Cardiac fibroblast (primary cell): ENCODE results near the gene TMPRSS7.
A peak's percentile ranks its signal among the peaks of the same experiment; 100 is the strongest.

Source experiments
- DNase-seq, 2 donors: peaks; one replicate each; pipeline versions ENCODE4 v3.0.0 to v3.0.0-alpha.2; 2010; ENCODE audit warnings: low read depth in 2 of 2
- H3K4me3 ChIP-seq, 2 donors: replicated peaks in 1 of 2; 1 replicate in 1 of 2; 2 replicates in 1 of 2; pipeline ENCODE4 v1.5.1; 2011; ENCODE audit warnings: low read depth in 2 of 2, low read length in 2 of 2, mild to moderate bottlenecking in 2 of 2, moderate library complexity in 1 of 2
- CTCF ChIP-seq: IDR thresholded peaks from one replicate; pipeline ENCODE4 v1.5.1; 2011; ENCODE audit warnings: low read depth, mild to moderate bottlenecking, low read length, inconsistent platforms

The TMPRSS7 gene

GRCh38 chr3:112095731-112096130 is 61.2 kb downstream of the TMPRSS7 start:
- no peak for DNase-seq
- TF ChIP-seq CTCF, result no peak
- no peak overlapping the region for H3K4me3 ChIP-seq

GRCh38 chr3:112096176-112096575 is 61.6 kb downstream of the TMPRSS7 start:
- no peak for DNase-seq
- no peak overlapping the region for H3K4me3 ChIP-seq
- no peak for TF ChIP-seq CTCF

GRCh38 chr3:112097378-112097777 is 62.8 kb downstream of the TMPRSS7 start:
- DNase-seq, result peak; percentile 98 to 100
- no peak for TF ChIP-seq CTCF

GRCh38 chr3:112101916-112102315 is 67.4 kb downstream of the TMPRSS7 start:
- no peak for TF ChIP-seq CTCF

More at GRCh38 chr3:112097378-112097777, 62.8 kb downstream of the TMPRSS7 start:
- no peak overlapping the region for H3K4me3 ChIP-seq

GRCh38 chr3:112104774-112105173 is 70.2 kb downstream of the TMPRSS7 start:
- no peak for DNase-seq
- H3K4me3 ChIP-seq, result no peak overlapping the region
- TF ChIP-seq CTCF, result no peak

More at GRCh38 chr3:112101916-112102315, 67.4 kb downstream of the TMPRSS7 start:
- H3K4me3 ChIP-seq, result no peak overlapping the region
- peak; percentile 14 to 95 for DNase-seq

- no peak for TF ChIP-seq CTCF
- no peak for DNase-seq
- no peak overlapping the region for H3K4me3 ChIP-seq
Measured at GRCh38 chr3:112109322-112109721, 74.8 kb downstream of the TMPRSS7 start.

GRCh38 chr3:112111785-112112402 is 77.4 kb downstream of the TMPRSS7 start:
- no peak overlapping the region for H3K4me3 ChIP-seq
- peak; percentile 82 to 85 for DNase-seq
- peak; percentile 89 for TF ChIP-seq CTCF
